HL-60 (cell line): ENCODE measurements around the gene LAMC1.

Experiments
- GABPA ChIP-seq: IDR thresholded peaks from 2 replicates; pipeline ENCODE4 v1.6.1; 2012; ENCODE audit warnings: low read depth
- POLR2AphosphoS5 ChIP-seq: IDR thresholded peaks from 2 replicates; pipeline ENCODE4 v1.6.1; 2012; ENCODE audit warnings: low read depth
- SPI1 ChIP-seq: IDR thresholded peaks from 2 replicates; pipeline ENCODE4 v1.6.1; 2012; ENCODE audit warnings: low read depth, mild to moderate bottlenecking, borderline replicate concordance
- TF ChIP-seq, protein P1 (sequence below): IDR thresholded peaks from one replicate; pipeline ENCODE4 v1.5.1; 2011; ENCODE audit warnings: low read length, control low read depth, inconsistent platforms; ENCODE audit not compliant: insufficient read depth
- TF ChIP-seq, protein P2 (sequence below): IDR thresholded peaks from 2 replicates; pipeline ENCODE4 v1.6.1; 2012; ENCODE audit warnings: low read depth; ENCODE audit not compliant: insufficient replicate concordance

DNA sequence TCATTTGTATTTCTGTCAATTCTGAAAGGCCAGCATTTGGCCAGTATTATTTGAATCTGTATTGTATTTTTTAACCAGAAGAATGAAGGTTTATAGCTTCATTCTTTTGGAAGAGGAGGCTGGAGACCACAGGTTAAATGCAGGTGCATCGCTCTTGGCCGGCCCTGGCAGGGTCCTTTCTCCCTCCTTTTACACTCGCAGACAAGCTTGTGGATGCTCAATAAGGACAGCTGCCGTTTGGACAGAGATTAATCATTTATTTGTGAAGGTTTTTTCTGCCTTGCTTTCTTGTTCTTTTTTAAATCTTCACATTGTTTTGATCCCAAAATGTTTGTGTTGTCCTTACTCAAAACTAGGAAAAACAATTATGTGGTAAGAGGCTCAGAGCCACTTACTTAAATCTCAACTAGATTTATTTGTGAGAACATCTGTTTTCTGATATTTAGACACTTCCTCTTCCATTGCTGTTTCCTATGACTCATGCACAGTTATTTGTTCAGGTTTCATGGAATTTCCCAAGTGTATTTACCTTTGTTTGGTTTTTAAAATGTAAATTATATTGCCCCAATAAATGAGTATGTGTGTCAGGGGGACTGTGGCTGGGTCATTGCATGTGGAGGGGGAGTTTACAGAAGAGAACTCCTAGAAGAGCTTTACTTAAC lies 116.2 kb downstream of the LAMC1 start:
- TF ChIP-seq, protein P1, sequence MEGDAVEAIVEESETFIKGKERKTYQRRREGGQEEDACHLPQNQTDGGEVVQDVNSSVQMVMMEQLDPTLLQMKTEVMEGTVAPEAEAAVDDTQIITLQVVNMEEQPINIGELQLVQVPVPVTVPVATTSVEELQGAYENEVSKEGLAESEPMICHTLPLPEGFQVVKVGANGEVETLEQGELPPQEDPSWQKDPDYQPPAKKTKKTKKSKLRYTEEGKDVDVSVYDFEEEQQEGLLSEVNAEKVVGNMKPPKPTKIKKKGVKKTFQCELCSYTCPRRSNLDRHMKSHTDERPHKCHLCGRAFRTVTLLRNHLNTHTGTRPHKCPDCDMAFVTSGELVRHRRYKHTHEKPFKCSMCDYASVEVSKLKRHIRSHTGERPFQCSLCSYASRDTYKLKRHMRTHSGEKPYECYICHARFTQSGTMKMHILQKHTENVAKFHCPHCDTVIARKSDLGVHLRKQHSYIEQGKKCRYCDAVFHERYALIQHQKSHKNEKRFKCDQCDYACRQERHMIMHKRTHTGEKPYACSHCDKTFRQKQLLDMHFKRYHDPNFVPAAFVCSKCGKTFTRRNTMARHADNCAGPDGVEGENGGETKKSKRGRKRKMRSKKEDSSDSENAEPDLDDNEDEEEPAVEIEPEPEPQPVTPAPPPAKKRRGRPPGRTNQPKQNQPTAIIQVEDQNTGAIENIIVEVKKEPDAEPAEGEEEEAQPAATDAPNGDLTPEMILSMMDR = no peak
- no peak for TF ChIP-seq POLR2AphosphoS5
- no peak for TF ChIP-seq GABPA
- peak; percentile 61; the same call in 1 of the 2 replicates for TF ChIP-seq SPI1
- TF ChIP-seq, protein P2, sequence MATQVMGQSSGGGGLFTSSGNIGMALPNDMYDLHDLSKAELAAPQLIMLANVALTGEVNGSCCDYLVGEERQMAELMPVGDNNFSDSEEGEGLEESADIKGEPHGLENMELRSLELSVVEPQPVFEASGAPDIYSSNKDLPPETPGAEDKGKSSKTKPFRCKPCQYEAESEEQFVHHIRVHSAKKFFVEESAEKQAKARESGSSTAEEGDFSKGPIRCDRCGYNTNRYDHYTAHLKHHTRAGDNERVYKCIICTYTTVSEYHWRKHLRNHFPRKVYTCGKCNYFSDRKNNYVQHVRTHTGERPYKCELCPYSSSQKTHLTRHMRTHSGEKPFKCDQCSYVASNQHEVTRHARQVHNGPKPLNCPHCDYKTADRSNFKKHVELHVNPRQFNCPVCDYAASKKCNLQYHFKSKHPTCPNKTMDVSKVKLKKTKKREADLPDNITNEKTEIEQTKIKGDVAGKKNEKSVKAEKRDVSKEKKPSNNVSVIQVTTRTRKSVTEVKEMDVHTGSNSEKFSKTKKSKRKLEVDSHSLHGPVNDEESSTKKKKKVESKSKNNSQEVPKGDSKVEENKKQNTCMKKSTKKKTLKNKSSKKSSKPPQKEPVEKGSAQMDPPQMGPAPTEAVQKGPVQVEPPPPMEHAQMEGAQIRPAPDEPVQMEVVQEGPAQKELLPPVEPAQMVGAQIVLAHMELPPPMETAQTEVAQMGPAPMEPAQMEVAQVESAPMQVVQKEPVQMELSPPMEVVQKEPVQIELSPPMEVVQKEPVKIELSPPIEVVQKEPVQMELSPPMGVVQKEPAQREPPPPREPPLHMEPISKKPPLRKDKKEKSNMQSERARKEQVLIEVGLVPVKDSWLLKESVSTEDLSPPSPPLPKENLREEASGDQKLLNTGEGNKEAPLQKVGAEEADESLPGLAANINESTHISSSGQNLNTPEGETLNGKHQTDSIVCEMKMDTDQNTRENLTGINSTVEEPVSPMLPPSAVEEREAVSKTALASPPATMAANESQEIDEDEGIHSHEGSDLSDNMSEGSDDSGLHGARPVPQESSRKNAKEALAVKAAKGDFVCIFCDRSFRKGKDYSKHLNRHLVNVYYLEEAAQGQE = no peak
